Iris pigment epithelial cell (primary cell): ENCODE measurements around the gene ACSL3.
"Not testable (repeated sequence)": the region's sequence is repeated elsewhere in the genome, so short reads cannot be mapped to it uniquely, and the experiment has no call there.

Experiments used
- DNase-seq: peaks from one replicate; pipeline ENCODE4 v3.0.0-alpha.2; 2011; ENCODE audit warnings: low read depth

ACSL3 gene

GRCh38 chr2:222912117-222912516, 51.3 kb downstream of the ACSL3 start:
- DNase-seq: peak; percentile 78

- no peak for DNase-seq
These were observed 51.9 kb downstream of the ACSL3 start for GRCh38 chr2:222912776-222913175.

GRCh38 chr2:222915092-222915957, 54.5 kb downstream of the ACSL3 start:
- no peak for DNase-seq

GRCh38 chr2:222916229-222917197, 55.7 kb downstream of the ACSL3 start:
- DNase-seq: no peak

GRCh38 chr2:222917212-222917611, 56.4 kb downstream of the ACSL3 start:
- not testable (repeated sequence) for DNase-seq

GRCh38 chr2:222919841-222920526, 59.1 kb downstream of the ACSL3 start:
- DNase-seq: peak; percentile 94

GRCh38 chr2:222920657-222921186, 59.9 kb downstream of the ACSL3 start:
- DNase-seq: no peak

GRCh38 chr2:222922019-222922800, 61.4 kb downstream of the ACSL3 start:
- DNase-seq: no peak

GRCh38 chr2:222926915-222927314, 66.1 kb downstream of the ACSL3 start:
- no peak for DNase-seq

- DNase-seq: no peak
These were observed 66.8 kb downstream of the ACSL3 start for GRCh38 chr2:222927600-222927999.

- DNase-seq: no peak
These were observed 67.5 kb downstream of the ACSL3 start for GRCh38 chr2:222928335-222928734.

- DNase-seq: peak; percentile 74
These were observed 70.0 kb downstream of the ACSL3 start for GRCh38 chr2:222930862-222931261.

GRCh38 chr2:222931659-222932058, 70.8 kb downstream of the ACSL3 start:
- no peak for DNase-seq

- no peak for DNase-seq
These were observed 72.6 kb downstream of the ACSL3 start for GRCh38 chr2:222933458-222933857.

GRCh38 chr2:222935688-222936298, 75.0 kb downstream of the ACSL3 start:
- no peak for DNase-seq

GRCh38 chr2:222936705-222937104, 75.9 kb downstream of the ACSL3 start:
- DNase-seq: no peak

GRCh38 chr2:222938327-222938726, 77.5 kb downstream of the ACSL3 start:
- no peak for DNase-seq

GRCh38 chr2:222939208-222939856, 78.5 kb downstream of the ACSL3 start:
- peak; percentile 72 for DNase-seq

GRCh38 chr2:222939979-222940378, 79.1 kb downstream of the ACSL3 start:
- DNase-seq: no peak

- DNase-seq: peak; percentile 45
These were observed 80.7 kb downstream of the ACSL3 start for GRCh38 chr2:222941510-222942032.
